GM04504 (cell line): Measurements from ENCODE around the gene SLC6A19.

Source experiments
- DNase-seq: peaks from one replicate; pipeline ENCODE4 v3.0.0-alpha.2; 2012; ENCODE audit warnings: low read depth

Gene SLC6A19

DNA sequence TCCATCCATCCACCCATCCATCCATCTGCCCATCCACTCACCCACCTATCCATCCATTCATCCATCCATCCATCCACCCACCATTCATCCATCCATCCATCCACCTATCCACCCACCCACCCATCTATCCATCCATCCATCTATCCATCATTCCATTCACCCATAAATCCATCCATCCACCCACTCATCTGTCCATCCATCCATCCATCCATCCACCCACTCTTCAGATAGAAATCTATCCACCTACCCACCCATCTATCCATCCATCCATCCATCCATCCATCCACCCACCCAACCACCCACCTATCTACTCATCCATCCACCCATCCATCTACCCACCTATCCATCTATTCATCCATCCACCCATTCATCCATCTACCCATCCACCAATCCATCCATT lies 35.0 kb upstream of the SLC6A19 start:
- DNase-seq = no peak

DNA sequence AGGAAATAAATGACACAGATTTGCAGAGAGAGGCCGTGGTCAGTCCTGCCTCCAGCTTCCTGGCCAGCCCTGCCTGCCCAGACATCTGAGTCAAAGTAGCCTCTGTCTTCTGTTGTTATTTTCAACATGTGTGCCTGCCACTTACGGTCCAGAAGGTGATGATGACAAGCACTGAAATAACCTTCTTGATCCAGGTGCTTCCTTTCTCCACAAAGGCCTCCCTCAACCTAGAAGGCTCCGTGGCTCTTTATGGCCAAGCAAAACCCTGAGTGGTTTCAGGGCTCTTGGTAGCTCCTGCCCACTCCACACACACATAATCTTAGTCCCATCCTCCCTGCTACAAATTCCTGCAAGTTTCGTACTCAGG lies 34.1 kb upstream of the SLC6A19 start:
- DNase-seq = no peak

DNA sequence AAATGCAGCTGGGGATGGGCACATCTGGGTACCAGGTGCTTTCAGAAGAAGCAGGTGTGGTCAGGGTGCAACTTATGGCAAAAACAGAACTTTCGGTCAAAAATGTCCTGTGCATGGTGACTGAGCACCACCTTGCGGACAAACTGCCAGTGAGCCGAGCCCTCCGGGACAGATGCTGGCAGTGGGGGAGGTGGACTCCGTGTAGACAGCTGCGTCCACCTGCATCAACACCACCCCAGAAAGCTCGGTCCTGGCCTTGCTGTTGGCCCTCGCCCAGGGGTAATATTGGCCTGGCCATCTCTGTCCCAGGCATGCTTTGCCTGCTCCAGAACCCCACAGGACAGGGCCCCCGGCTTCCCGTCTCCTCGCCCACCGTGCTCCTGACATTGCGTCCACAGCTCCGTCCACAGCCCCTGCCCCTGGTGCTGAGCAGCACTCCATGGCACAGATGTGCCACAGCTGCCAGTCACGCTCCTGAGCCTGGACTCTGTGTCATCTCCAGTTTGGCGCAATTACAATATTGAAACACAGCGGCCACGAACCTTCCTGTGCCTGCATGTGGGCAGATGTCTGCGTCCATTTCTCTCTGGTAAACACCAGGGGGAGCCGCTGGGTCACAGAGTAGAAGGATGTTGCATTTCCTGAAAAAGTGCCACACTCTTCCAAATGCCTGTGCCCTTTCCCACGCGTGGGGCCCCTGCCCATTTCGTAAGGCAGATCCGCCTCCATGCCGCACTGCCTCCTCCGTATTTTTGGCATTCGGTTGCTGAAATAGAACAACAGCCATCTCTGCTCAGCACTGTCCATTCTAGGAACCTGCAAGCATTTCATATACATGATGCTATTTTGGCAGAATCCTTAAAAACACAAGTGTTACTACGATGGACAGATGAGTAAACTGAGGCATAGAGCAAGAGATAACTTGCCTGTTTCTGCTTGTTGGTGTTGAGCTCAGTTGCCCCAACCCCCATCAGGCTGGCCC lies 33.4 kb upstream of the SLC6A19 start:
- DNase-seq = peak; percentile 49

DNA sequence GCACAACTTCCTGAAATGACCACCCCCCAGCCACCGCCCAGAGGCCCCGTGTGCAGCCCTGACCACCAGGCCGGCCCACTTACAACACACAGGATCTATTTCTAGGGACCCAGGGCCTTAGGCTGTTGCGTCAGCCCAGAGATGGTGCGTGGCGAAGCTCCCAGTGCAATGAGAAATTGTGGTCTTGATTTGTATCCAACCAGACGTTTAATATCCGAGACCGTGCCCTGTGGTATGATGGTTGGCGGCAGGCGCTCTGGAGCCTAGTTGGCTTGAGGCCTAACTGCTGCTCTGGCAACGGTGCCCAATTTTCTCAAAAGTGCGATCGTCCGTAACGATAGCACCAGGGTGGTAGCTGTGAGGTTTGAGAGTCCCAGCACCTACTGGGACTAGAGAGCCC lies 32.6 kb upstream of the SLC6A19 start:
- DNase-seq = no peak

DNA sequence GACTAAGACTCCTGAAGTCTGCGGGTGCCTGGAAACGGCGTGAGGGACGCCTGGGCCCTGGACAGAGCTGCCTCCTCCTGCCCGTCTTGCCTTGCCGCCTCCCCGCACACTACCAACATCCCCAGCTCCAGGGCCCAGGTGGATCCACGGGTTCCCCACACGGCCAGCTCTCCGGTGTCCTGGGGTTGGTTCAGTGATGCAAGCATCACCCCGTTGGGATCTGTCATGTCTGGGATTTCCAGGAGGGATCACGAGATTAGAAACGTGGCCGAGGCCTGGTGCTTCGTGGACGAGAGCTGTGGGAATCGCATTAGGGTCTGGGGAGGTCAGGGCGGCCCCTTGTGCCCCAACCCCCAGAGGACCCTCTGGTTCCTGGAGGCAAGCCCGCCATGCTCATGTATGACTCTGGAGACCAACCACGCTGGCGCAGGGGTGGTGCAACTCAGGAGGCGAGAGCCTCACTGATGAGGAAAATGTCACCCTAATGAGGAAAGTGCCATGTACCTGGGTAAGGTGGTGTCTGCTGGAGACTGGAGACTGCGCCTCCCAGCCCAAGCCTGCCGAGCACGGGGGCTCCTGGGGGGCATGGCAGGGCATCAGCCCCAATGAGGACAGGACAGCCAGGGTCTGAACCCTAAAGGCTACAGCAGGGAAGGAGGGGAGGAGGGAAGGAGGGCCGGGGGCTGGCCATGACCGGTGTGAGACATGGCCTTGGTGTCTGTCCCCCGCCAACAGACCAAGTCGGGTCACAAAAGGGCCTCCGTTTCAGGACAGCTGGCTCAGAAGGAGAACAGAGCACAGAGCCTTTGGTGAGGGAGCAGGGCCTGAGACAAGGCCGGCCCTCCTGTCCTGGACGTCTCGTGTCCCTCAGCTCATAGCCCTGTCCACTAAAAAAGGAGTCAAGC lies 31.9 kb upstream of the SLC6A19 start:
- DNase-seq = no peak

DNA sequence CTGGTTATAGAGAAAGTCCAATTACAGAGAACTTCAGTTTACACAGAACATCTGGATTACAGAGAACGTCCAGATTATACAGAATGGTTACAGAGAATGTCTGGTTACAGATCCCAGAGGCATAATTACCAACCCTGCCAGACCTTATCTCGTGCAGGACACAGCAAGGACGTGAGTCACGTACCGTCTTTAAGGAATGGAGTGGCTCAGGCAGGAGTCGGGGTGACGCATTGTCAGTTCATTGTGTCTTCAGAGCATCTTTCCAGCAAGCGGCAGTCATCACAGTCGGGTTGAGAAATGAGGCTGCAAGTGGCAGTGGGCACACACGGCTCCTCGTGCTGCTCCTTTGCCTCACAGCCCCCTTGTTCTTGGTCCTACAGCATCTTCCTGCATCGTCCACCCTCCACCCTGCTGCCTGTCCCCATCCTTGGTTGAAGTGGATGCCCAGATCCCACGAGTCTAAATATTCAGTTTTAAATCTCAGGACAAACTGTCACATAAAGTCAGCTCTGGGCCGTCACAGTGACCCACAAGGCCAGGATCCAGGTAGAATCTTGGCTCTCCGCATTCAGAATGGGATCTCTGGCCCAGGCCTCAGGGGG lies 30.0 kb upstream of the SLC6A19 start:
- peak; percentile 35 for DNase-seq

DNA sequence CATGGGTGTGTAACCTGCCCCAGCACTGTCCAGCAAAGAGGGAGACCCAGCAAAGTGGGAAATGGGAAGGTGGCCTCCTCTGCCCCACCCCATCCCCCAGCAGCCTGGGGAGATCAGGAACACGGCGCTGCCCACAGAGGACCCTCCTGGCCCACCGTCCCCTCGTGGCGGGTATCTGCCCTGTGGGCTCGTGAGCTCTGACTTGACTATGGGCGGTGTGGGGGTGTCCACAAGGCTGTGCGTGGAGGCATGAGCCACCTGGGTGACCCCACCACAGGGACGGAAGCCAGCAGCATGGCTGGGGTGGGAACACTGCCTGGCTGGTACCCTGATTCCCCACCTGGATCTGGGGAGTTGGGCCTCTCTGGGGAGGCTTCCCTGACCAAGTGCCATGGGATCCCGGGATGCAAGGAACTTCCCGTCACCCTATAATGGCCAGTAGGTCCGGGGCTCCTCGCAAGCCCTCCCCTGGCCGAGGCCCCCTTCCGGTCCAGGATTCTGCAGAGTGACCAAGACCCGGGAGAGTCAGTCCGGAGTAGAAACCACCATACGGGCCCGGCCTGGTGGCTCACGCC lies 29.3 kb upstream of the SLC6A19 start:
- no peak for DNase-seq

DNA sequence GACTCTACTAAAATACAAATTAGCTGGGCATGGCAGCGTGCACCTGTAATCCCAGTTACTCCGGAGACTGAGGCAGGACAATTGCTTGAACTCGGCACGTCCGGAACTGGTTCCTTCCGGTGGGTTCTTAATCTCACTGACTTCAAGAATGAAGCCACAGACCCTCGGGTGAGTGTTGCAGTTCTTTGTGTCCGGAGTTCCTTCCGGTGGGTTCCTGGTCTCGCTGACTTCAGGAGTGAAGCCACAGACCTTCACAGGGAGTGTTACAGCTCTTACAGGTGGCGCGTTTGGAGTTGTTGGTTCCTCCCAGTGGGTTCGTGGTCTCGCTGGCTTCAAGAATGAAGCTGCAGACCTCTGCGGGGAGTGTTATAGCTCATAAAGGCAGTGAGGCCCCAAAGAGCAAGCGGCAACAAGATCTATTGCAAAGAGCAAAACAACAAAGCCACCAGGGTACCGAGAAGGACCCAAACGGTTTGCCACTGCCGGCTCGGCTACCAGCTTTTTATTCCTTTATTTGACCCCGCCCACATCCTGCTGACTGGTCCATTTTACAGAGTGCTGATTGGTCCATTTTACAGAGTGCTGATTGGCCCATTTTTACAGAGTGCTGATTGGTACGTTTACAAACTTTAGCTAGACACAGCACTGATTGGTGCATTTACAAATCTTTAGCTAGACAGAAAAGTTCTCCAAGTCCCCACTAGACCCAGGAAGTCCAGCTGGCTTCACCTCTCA lies 28.6 kb upstream of the SLC6A19 start:
- no peak for DNase-seq

DNA sequence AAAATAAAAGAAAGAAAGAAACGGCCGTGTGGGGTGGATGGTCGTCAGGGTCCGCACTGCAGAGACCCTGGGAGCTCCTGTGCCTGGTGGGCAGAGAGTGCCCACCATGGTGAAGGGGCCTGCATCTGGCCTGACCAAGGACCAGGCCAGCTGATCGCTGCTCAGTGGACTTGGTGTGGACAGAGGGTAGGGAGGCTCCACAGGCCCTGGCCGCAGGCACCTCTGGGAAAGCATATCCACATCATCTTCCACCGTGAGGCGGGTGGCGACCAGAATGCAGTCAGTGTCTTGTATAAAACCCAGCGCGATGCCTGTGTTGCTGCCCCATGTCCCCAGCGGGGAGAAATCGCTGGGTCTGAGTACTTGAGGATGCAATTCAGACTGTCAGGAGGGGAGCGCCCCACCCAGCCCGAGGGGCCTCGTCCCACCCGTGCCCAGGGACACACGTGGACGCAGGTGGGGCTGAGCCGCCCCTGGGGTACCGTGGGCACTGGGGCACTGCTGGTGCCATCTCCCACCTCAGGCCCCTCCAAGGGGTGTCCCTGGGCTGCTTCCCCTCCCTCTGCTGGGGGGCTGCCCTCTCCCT lies 27.8 kb upstream of the SLC6A19 start:
- DNase-seq = no peak

DNA sequence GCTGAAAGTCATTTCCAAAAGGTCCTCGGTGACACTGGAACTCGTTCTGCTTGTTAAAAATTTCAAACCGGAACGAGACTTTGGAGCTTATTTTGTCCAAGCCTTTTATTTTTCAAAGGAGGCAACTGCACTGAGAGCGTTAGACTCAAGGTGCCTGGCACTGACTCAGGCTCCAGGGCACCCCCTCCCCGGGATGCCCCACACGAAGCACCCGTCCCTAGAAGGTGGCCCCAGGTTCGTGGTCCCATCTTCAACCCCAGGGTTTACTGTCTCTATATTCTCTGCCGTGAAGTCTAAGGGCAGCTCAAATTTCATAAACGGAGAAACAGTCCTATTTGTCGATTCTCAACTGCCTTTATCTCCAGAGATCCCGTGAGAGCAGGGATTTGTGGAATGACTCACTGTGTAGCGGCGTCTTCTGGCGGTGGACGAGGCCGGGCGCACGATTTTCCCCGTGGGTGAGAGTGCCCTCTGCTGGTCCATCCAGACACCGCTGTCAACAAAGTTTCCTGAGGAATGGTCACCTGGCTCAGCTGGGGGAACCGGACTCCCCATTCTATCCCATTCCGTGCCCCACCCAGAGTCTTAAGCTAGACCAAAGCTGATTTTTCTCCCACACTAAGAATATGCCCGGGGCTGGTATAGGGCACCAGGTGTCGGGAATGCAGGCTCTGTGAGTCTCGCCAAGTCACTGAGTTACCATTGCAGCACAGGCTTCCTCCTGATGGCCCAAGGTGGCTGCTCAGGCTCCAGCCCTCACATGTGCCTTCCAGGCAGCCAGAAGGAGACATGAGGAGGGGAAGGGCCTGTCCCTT lies 27.1 kb upstream of the SLC6A19 start:
- DNase-seq = peak; percentile 35

DNA sequence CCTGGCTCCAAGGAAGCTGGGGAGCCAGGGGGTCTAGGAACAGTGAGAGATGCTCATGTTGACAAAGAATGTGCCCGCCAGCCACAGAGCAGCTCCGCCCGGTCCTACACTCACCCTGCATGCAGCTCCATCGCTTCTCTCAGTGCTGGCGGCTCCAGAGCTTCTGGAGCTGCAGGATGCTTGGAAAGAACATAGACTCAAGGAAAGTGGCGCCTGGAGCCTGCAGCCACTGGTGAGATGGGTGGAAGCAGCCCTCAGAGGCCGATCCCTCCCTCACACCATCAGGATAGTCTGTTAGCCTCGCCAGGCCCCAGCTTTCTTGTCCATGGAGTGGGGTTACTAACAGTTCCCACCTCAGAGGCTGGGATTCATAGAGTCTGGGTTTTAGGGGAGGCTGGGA lies 26.4 kb upstream of the SLC6A19 start:
- no peak for DNase-seq

DNA sequence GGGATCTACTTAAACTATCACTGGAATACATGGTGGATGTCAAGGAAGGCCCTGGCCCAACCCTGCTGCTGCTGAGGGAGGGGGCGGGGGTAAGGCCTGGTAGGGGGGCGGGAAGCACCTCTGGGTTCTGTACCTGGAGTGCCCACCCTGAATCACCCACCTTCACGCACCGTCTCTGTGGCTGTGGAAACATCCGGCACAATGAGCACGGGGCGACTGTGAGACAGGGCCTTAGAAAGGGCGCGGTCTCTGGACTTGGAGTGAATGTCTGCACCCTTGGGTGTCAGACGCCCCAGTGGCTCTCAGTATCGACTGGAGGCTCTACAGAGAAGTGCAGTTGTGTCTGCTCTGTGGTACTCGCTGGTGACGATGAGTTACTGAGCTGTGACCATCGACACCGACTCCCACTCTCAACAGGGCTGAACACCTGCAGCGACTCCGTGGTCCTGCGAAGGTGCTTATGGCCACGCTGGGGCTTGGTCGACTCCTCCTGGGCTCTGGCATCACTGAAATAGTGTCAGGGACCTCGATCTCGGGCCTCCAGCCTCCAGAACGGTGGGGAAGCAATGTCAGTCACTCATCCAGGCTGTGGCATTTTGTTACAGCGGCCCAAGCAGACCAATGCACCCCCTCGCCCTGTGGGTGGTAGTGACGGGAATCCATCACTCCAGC lies 25.5 kb upstream of the SLC6A19 start:
- DNase-seq = no peak

DNA sequence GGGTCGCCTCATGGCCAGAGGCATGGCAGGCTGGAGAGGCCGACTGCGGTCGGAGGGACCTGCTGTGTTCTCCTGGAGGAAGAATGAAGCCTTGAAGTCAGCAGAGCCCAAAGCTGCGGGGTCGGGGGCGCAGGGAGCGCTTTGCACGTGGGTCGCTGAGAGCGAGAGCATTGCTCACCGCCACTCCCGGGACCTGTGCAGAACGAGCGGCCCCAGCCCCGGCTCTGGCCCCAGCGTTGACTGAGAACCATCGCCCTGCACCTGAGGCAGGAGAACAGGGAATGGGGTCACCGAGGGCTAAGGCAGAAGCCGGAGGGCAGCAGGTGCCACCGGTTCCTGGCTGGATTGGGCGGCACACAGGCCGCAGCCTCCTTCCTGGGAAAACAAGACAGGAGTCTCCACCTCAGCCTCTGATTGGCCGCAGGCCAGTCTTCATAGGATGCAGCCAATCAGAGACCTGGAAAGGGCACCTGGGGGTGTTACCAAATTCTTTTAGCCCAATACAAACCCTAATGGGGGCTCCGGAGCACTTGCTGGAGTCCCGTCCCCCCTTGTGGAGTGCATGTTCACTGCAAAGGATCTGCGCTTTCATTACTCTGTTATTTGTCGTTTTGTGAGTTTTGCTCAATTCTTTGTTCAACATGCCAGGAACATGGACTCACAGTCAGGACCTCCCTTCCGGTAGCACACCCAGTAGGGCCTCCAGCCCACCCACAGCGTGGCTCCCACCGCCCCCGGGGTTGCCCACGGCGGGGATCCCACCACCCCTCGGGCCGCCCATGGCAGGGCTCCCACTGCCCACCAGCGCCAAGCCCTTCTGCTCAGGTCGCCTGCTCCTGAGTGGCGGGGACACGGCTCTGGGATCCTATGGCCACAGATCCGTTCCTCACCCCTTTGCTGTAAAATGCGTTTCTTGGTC lies 24.7 kb upstream of the SLC6A19 start:
- no peak for DNase-seq

DNA sequence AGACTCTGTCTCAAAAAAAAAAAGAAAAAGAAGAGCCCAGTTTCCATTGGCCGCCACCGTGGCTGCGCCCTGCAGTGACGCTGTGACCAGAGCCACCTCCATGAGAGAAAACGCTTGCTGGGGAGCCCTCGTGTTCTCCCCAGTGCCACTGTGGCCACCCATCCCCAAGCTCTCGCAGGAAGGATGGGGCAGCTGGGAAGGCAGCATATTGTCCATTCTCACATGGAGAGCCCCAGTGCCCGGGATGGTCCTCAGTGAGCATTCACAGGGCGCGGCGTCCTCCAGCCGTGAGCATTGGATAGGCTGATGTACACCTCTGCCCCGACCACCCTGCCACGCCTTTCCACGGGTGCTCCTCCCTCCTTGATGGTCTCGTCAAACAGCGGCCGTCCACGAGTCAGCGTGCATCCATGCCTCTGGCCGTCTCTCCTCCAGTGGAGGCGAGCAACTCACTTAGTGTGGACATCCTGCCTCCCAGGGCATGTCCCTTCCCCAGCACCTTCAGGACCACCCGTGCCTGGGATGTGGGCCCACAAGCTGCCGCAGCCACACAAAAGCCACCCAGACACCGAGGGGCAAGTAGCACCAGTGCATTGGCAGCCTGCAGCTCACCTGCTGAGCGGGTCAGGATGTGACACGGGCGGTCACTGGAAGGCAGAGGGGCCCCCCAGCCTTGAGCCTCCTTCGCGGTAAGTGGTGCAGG lies 23.4 kb upstream of the SLC6A19 start:
- DNase-seq = no peak

DNA sequence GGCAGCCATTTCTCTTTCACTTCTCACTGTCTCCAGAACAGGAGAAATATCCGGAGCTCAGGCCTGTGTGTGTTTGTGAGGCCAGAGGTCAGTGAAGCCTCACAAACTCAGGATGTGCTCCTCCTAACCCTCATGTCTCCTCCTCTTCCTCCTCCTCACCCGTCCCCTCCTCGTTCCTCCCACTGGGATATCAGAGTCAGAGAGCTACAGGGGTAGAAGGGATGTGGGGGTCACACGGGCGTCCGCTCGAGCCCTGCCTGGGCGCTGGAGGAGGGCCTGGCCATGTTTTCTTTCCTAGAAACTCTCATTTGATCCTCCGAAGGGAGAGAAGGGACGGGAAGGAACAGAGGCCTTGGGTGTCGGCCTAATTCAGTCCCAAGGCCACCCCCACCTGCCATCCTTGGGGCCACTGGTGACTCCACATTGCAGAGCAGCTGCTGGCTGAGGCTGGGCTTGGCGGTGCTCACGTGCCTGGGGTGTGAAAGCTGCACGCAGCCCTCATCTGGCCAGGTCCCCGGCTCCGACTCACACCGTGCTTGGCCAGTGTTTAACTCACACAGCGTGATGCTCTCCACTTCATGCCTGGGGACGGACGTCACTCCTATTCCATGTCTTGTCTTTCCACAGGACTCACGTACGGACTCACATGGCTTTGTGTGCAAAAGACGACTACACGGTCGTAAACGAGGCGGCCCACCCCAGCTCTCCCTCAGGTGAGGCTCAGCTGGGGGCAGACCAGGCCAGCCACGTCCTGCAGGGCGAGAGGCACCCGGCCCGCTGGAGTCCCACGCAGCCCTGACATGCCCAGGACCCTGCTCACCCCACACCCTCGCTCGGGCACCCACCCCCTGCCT lies 22.6 kb upstream of the SLC6A19 start:
- DNase-seq = no peak

DNA sequence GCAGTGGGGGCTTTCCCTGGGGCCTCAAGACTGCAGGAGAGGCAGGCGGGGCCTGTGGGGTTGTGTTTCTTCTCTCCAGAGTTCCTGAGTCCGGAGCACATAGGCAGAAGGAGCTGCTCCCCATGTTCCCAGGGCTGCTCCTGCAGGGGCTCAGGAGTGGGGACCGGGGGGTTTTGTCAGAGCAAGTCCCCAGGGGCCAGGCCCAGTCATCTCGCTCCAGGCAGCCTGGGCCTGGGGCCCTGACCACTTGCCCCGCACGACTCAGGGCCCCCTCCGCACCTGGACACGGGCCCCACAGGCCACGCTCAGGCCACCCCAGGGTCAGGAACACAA lies 22.0 kb upstream of the SLC6A19 start:
- no peak for DNase-seq

DNA sequence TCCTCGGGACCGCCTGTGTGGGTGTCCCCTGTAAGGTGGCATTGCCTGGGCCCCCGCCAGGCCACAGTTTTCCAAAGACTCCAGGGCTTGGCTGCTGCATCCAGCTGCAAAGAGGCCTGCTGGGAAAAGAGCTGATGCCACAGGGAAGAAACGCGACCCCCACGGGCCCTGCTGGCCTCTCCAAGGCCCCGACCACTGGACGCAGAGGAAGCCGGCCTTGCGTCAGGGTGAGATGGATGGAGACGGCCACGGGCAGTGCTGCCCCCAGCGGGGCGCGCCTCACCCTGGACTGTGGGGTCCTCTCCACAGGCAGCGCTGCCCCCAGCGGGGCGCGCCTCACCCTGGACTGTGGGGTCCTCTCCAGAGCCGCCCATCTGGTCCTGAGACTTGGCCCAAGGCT lies 21.3 kb upstream of the SLC6A19 start:
- no peak for DNase-seq
